ENCODE results near the gene ADAM12. TPM values are rescaled to one million over a fixed set of nuclear protein-coding genes. Genes with fewer than 3 reads are reported as not detected.

Gene ADAM12, protein sequence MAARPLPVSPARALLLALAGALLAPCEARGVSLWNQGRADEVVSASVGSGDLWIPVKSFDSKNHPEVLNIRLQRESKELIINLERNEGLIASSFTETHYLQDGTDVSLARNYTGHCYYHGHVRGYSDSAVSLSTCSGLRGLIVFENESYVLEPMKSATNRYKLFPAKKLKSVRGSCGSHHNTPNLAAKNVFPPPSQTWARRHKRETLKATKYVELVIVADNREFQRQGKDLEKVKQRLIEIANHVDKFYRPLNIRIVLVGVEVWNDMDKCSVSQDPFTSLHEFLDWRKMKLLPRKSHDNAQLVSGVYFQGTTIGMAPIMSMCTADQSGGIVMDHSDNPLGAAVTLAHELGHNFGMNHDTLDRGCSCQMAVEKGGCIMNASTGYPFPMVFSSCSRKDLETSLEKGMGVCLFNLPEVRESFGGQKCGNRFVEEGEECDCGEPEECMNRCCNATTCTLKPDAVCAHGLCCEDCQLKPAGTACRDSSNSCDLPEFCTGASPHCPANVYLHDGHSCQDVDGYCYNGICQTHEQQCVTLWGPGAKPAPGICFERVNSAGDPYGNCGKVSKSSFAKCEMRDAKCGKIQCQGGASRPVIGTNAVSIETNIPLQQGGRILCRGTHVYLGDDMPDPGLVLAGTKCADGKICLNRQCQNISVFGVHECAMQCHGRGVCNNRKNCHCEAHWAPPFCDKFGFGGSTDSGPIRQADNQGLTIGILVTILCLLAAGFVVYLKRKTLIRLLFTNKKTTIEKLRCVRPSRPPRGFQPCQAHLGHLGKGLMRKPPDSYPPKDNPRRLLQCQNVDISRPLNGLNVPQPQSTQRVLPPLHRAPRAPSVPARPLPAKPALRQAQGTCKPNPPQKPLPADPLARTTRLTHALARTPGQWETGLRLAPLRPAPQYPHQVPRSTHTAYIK
- total RNA-seq (4.6 TPM), polyA plus RNA-seq (0.96 TPM)
- long read RNA-seq, donor 1, result 0 reads
- long read RNA-seq, donor 2, result 0 reads
- long read RNA-seq, donor 3, result 0 reads
- long read RNA-seq, donor 4, result 0 reads
- long read RNA-seq, donor 5, partial matches to known transcripts, result 5 of 5 reads
- long read RNA-seq, donor 5, other reads (novel, unspliced or antisense), result 0 of 5 reads
- long read RNA-seq, donor 6, result 0 reads
- long read RNA-seq, donor 7, result 0 reads
- long read RNA-seq, donor 8, result 0 reads
- long read RNA-seq, donor 9, result 0 reads
- long read RNA-seq, donor 10, result 0 reads

- H3K27me3 ChIP-seq (ENCODE audit: control insufficient read depth in 2 of 2, insufficient read depth in 1 of 2, low read length in 1 of 2), result peaks cover 28 to 36% of the 10 kb centered on the region in 2 donors
These were observed at the start of gene ADAM12 for GRCh38 chr10:126387931-126388911. Gene ADAM12 (minus strand): TSS chr10:126388477. CDS start chr10:126388145, 332 bp downstream.

GRCh38 chr10:126437635-126438406, 49.5 kb upstream of the ADAM12 start:
- Histone ChIP-seq H3K36me3 (ENCODE audit: control insufficient read depth in 2 of 2, insufficient read depth in 2 of 2, low read length in 1 of 2) (no peaks in the 10 kb centered on the region), H3K4me3 (ENCODE audit: low read length in 2 of 2) (no peak overlapping the region), H3K27ac (ENCODE audit: low read depth in 1 of 2, low read length in 1 of 2) (no peak overlapping the region), H3K4me1 (ENCODE audit: control insufficient read depth in 2 of 2, insufficient read depth in 2 of 2, low read length in 2 of 2) (no peaks in the 10 kb centered on the region), H3K27me3 (ENCODE audit: control insufficient read depth in 2 of 2, insufficient read depth in 1 of 2, low read length in 1 of 2) (no peaks in the 10 kb centered on the region), H3K9me3 (ENCODE audit: control insufficient read depth in 2 of 2, insufficient read depth in 1 of 2, low read length in 1 of 2) (no peaks in the 10 kb centered on the region)
- no peak for DNase-seq (ENCODE audit: low read depth in 6 of 9, low spot score in 9 of 9)
- 44% methylated on average over 2 of the region's 2 CpGs for WGBS

More at GRCh38 chr10:126387931-126388911, at the start of gene ADAM12:
- no peaks in the 10 kb centered on the region for H3K4me1 ChIP-seq (ENCODE audit: control insufficient read depth in 2 of 2, insufficient read depth in 2 of 2, low read length in 2 of 2)
- peak in 1 of 9 donors; percentile 7 for DNase-seq (ENCODE audit: low read depth in 6 of 9, low spot score in 9 of 9)
- WGBS, result 4% methylated on average over 124 of the region's 127 CpGs
- H3K36me3 ChIP-seq (ENCODE audit: control insufficient read depth in 2 of 2, insufficient read depth in 2 of 2, low read length in 1 of 2), result no peaks in the 10 kb centered on the region
- H3K27ac ChIP-seq (ENCODE audit: low read depth in 1 of 2, low read length in 1 of 2), result no peak within 1 kb of the TSS
- peak within 1 kb of the TSS; percentile 7 to 30 for H3K4me3 ChIP-seq (ENCODE audit: low read length in 2 of 2)
- H3K9me3 ChIP-seq (ENCODE audit: control insufficient read depth in 2 of 2, insufficient read depth in 1 of 2, low read length in 1 of 2), result peaks cover 0 to 2% of the 10 kb centered on the region in 2 donors

DNA sequence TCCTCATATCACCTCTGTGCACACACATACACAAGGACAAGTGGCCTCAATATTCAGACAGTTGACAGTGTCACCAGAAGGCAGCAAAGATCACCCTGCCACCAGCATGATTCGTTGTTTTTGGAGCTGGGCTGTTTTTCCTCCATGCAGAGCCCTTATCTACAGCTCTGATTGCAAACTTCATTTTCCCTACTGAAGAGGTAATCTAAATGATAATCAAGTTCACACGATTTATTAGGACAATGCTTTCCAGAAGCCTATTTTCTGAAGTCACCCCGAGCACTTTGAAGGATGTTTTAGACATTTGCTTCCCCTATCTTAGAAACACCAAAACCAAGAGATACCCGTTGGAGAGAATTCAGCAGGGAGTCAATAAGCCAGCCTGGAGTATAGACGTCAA, 46.0 kb upstream of the ADAM12 start:
- no peaks in the 10 kb centered on the region for H3K27me3 ChIP-seq (ENCODE audit: control insufficient read depth in 2 of 2, insufficient read depth in 1 of 2, low read length in 1 of 2)

DNA sequence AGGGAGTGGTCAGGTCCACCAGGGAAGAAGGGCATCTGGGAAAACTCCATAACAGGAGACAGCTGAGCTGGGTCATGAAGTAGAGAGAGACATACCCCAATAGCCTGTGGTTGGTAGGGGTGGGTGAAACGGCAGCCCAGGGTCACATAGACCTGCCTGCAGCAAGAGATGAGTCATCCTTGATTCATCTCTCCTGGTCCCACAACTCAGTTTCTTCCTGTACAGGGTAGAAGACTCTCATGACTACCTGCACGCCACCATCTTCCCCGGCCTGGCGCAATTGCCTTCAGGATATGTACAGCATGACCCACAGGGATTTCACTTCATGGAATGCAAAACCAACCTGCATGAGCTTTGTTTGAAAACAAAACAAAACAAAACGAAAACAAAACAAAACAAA, 45.1 kb upstream of the ADAM12 start:
- Histone ChIP-seq H3K36me3 (ENCODE audit: control insufficient read depth in 2 of 2, insufficient read depth in 2 of 2, low read length in 1 of 2) (no peaks in the 10 kb centered on the region), H3K27me3 (ENCODE audit: control insufficient read depth in 2 of 2, insufficient read depth in 1 of 2, low read length in 1 of 2) (no peaks in the 10 kb centered on the region), H3K4me1 (ENCODE audit: control insufficient read depth in 2 of 2, insufficient read depth in 2 of 2, low read length in 2 of 2) (no peaks in the 10 kb centered on the region), H3K4me3 (ENCODE audit: low read length in 2 of 2) (no peak overlapping the region), H3K27ac (ENCODE audit: low read depth in 1 of 2, low read length in 1 of 2) (no peak overlapping the region), H3K9me3 (ENCODE audit: control insufficient read depth in 2 of 2, insufficient read depth in 1 of 2, low read length in 1 of 2) (no peaks in the 10 kb centered on the region)
- WGBS, result 93% methylated on average over 5 of the region's 5 CpGs
- DNase-seq (ENCODE audit: low read depth in 6 of 9, low spot score in 9 of 9), result no peak

More for the DNA sequence above, 46.0 kb upstream of the ADAM12 start:
- Histone ChIP-seq H3K4me3 (ENCODE audit: low read length in 2 of 2) (no peak overlapping the region), H3K9me3 (ENCODE audit: control insufficient read depth in 2 of 2, insufficient read depth in 1 of 2, low read length in 1 of 2) (no peaks in the 10 kb centered on the region), H3K4me1 (ENCODE audit: control insufficient read depth in 2 of 2, insufficient read depth in 2 of 2, low read length in 2 of 2) (no peaks in the 10 kb centered on the region), H3K36me3 (ENCODE audit: control insufficient read depth in 2 of 2, insufficient read depth in 2 of 2, low read length in 1 of 2) (no peaks in the 10 kb centered on the region), H3K27ac (ENCODE audit: low read depth in 1 of 2, low read length in 1 of 2) (no peak overlapping the region)
- no peak for DNase-seq (ENCODE audit: low read depth in 6 of 9, low spot score in 9 of 9)
- WGBS, result 79% methylated on average over 5 of the region's 5 CpGs

- WGBS, result 92% methylated on average over 7 of the region's 7 CpGs
- H3K27me3 ChIP-seq (ENCODE audit: control insufficient read depth in 2 of 2, insufficient read depth in 1 of 2, low read length in 1 of 2), result no peaks in the 10 kb centered on the region
- no peak overlapping the region for H3K4me3 ChIP-seq (ENCODE audit: low read length in 2 of 2)
- no peaks in the 10 kb centered on the region for H3K36me3 ChIP-seq (ENCODE audit: control insufficient read depth in 2 of 2, insufficient read depth in 2 of 2, low read length in 1 of 2)
- no peak overlapping the region for H3K27ac ChIP-seq (ENCODE audit: low read depth in 1 of 2, low read length in 1 of 2)
- DNase-seq (ENCODE audit: low read depth in 6 of 9, low spot score in 9 of 9), result no peak
- H3K4me1 ChIP-seq (ENCODE audit: control insufficient read depth in 2 of 2, insufficient read depth in 2 of 2, low read length in 2 of 2), result no peaks in the 10 kb centered on the region
- no peaks in the 10 kb centered on the region for H3K9me3 ChIP-seq (ENCODE audit: control insufficient read depth in 2 of 2, insufficient read depth in 1 of 2, low read length in 1 of 2)
These were observed 44.2 kb upstream of the ADAM12 start for GRCh38 chr10:126432507-126432906.

DNA sequence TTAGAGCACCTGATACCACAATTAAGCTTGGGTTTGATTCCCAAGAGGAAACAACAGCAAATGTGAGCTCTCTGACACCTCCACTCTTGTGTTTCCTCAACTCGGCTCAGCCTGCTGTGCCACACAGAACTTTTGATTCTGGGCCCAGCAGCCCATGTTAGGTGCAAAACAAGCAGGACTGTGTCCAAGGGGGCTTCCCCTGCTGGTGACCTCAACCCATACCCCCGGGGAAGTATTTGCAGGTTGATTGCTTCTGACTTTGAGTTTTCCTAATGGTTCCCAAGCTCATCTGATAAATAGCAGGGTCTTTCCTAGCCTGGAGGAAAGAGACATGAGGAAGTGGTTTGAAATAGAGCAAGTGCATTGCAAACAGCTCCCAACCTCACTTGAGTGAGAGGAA, 43.5 kb upstream of the ADAM12 start:
- no peak overlapping the region for H3K4me3 ChIP-seq (ENCODE audit: low read length in 2 of 2)
- H3K27ac ChIP-seq (ENCODE audit: low read depth in 1 of 2, low read length in 1 of 2), result no peak overlapping the region
- 68% methylated on average over 2 of the region's 2 CpGs for WGBS
- H3K36me3 ChIP-seq (ENCODE audit: control insufficient read depth in 2 of 2, insufficient read depth in 2 of 2, low read length in 1 of 2), result no peaks in the 10 kb centered on the region
- no peak for DNase-seq (ENCODE audit: low read depth in 6 of 9, low spot score in 9 of 9)
- no peaks in the 10 kb centered on the region for H3K9me3 ChIP-seq (ENCODE audit: control insufficient read depth in 2 of 2, insufficient read depth in 1 of 2, low read length in 1 of 2)
- no peaks in the 10 kb centered on the region for H3K27me3 ChIP-seq (ENCODE audit: control insufficient read depth in 2 of 2, insufficient read depth in 1 of 2, low read length in 1 of 2)
- no peaks in the 10 kb centered on the region for H3K4me1 ChIP-seq (ENCODE audit: control insufficient read depth in 2 of 2, insufficient read depth in 2 of 2, low read length in 2 of 2)

DNA sequence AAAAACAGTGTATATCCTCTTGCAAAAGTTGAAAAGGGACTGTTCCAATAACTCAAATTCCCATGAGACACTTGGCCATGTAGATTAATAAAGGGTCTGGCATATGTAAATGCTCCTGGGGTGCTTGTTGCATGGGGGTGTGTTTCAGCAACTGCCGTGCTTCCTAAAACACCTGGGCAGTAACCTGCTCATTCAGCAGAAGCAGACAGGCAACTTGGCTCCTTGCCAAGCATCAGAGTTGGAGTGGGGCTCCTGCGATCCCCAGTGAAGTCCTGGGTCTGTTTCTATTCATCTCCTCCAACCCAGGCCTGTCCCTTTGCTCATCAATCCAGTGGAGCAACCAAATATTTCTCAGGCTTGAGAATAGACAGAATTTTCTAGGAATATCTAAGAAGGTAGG, 42.2 kb upstream of the ADAM12 start:
- 92% methylated on average over 2 of the region's 2 CpGs for WGBS
- H3K4me1 ChIP-seq (ENCODE audit: control insufficient read depth in 2 of 2, insufficient read depth in 2 of 2, low read length in 2 of 2), result no peaks in the 10 kb centered on the region
- H3K27ac ChIP-seq (ENCODE audit: low read depth in 1 of 2, low read length in 1 of 2), result no peak overlapping the region
- H3K4me3 ChIP-seq (ENCODE audit: low read length in 2 of 2), result no peak overlapping the region
- H3K36me3 ChIP-seq (ENCODE audit: control insufficient read depth in 2 of 2, insufficient read depth in 2 of 2, low read length in 1 of 2), result no peaks in the 10 kb centered on the region
- no peaks in the 10 kb centered on the region for H3K9me3 ChIP-seq (ENCODE audit: control insufficient read depth in 2 of 2, insufficient read depth in 1 of 2, low read length in 1 of 2)
- DNase-seq (ENCODE audit: low read depth in 6 of 9, low spot score in 9 of 9), result no peak
- H3K27me3 ChIP-seq (ENCODE audit: control insufficient read depth in 2 of 2, insufficient read depth in 1 of 2, low read length in 1 of 2), result no peaks in the 10 kb centered on the region

DNA sequence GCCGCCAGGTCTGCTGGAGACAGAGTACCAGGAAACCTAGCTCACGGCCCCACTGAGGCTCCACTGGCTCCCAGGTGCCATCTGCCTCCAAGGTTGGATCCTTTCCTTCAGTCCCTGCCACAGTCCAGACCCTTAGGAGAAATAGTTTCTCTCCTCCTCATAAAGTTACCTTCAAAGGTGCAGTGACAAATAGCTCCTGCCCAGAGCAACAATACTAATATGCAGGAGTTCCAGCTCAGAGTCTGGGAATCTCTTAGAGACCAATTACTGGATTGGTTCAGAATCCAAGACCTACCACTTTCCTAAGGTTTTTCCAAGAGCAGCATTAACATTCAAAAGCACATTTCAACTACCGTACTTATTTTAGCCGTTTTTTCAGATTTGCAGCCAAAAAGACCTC, 41.0 kb upstream of the ADAM12 start:
- H3K27ac ChIP-seq (ENCODE audit: low read depth in 1 of 2, low read length in 1 of 2), result no peak overlapping the region

More for the DNA sequence above, 41.0 kb upstream of the ADAM12 start:
- Histone ChIP-seq H3K27me3 (ENCODE audit: control insufficient read depth in 2 of 2, insufficient read depth in 1 of 2, low read length in 1 of 2) (no peaks in the 10 kb centered on the region), H3K36me3 (ENCODE audit: control insufficient read depth in 2 of 2, insufficient read depth in 2 of 2, low read length in 1 of 2) (no peaks in the 10 kb centered on the region), H3K9me3 (ENCODE audit: control insufficient read depth in 2 of 2, insufficient read depth in 1 of 2, low read length in 1 of 2) (no peaks in the 10 kb centered on the region), H3K4me3 (ENCODE audit: low read length in 2 of 2) (no peak overlapping the region), H3K4me1 (ENCODE audit: control insufficient read depth in 2 of 2, insufficient read depth in 2 of 2, low read length in 2 of 2) (no peaks in the 10 kb centered on the region)
- no peak for DNase-seq (ENCODE audit: low read depth in 6 of 9, low spot score in 9 of 9)
- WGBS, result 89% methylated on average over 4 of the region's 4 CpGs

Measured in thymus (tissue), 14 donors.